ENCODE measurements around the gene ADGRB2. TPM values are rescaled to one million over a fixed set of nuclear protein-coding genes. Genes with fewer than 3 reads are reported as not detected.

Gene ADGRB2
- total RNA-seq, 1 experiment from 2014 or later: 15.6 TPM

- H2AFZ ChIP-seq: peak overlapping the region; percentile 71; the same call in 1 of the 2 replicates
- H3K36me3 ChIP-seq (ENCODE audit: low read depth): no peaks in the 10 kb centered on the region
- no TSS peak for BruUV-seq (replicated peaks)
- peak overlapping the region; percentile 63; the same call in 1 of the 2 replicates for H3K4me3 ChIP-seq
- peaks cover 25% of the 10 kb centered on the region for H3F3A ChIP-seq (ENCODE audit: insufficient read depth, low read depth)
- H3K27ac ChIP-seq: peak overlapping the region; percentile 75
- no peak for TF ChIP-seq EZH2 (IDR thresholded peaks at IDR 0.05; ENCODE audit: low read depth)
- TF ChIP-seq CTCF (conservative IDR thresholded peaks at IDR 0.05): no peak
- CTCF ChIA-PET: interaction anchor here (0.6 kb wide), 1 partner anchor 10 kb away, joined by 6 read pairs; no protein-coding TSS in a partner anchor
- DNase-seq: no peak
- H3K27me3 ChIP-seq (ENCODE audit: insufficient read depth, low read depth): no peaks in the 10 kb centered on the region
- intact Hi-C loops (cut with micrococcal nuclease; ENCODE audit: unreplicated experiment): loop anchor here (10.0 kb wide), 1 partner anchor 615 kb away; no protein-coding TSS in a partner anchor
- no peaks in the 10 kb centered on the region for H3K9me2 ChIP-seq (ENCODE audit: insufficient read depth)
- H3K4me1 ChIP-seq (replicated peaks; ENCODE audit: insufficient read depth): peaks cover 35% of the 10 kb centered on the region
- H3K79me2 ChIP-seq (ENCODE audit: low read depth): peaks cover 28% of the 10 kb centered on the region
- H3K9me3 ChIP-seq (ENCODE audit: insufficient read depth, low read depth): no peaks in the 10 kb centered on the region
- H4K20me1 ChIP-seq (ENCODE audit: insufficient read depth): no peaks in the 10 kb centered on the region
- peak overlapping the region; percentile 99 for H3K4me2 ChIP-seq
- POLR2A ChIA-PET (ENCODE audit: unreplicated experiment): no interaction called here
Measured at GRCh38 chr1:31799196-31799894, 35.2 kb upstream of the ADGRB2 start.

GRCh38 chr1:31798433-31799195 is 34.5 kb upstream of the ADGRB2 start:
- Histone ChIP-seq H2AFZ (peak overlapping the region; percentile 71), H3K9me2 (ENCODE audit: insufficient read depth) (no peaks in the 10 kb centered on the region), H3K79me2 (ENCODE audit: low read depth) (peaks cover 28% of the 10 kb centered on the region), H3K27me3 (ENCODE audit: insufficient read depth, low read depth) (no peaks in the 10 kb centered on the region), H3K4me2 (peak overlapping the region; percentile 99), H3K27ac (peak overlapping the region; percentile 75), H4K20me1 (ENCODE audit: insufficient read depth) (no peaks in the 10 kb centered on the region), H3K9me3 (ENCODE audit: insufficient read depth, low read depth) (no peaks in the 10 kb centered on the region), H3K4me3 (peak overlapping the region; percentile 63), H3F3A (ENCODE audit: insufficient read depth, low read depth) (peaks cover 26% of the 10 kb centered on the region), H3K4me1 (replicated peaks; ENCODE audit: insufficient read depth) (peaks cover 35% of the 10 kb centered on the region), H3K36me3 (ENCODE audit: low read depth) (no peaks in the 10 kb centered on the region)
- POLR2A ChIA-PET (ENCODE audit: unreplicated experiment): interaction anchor here (0.7 kb wide), 1 partner anchor 111 kb away, joined by 3 read pairs; no protein-coding TSS in a partner anchor
- intact Hi-C loops (cut with micrococcal nuclease; ENCODE audit: unreplicated experiment): loop anchor here (10.0 kb wide), 1 partner anchor 616 kb away; no protein-coding TSS in a partner anchor
- CTCF ChIA-PET: interaction anchor here (1.4 kb wide), 1 partner anchor 9 kb away, joined by 5 read pairs; no protein-coding TSS in a partner anchor
- TF ChIP-seq EZH2 (IDR thresholded peaks at IDR 0.05; ENCODE audit: low read depth): no peak
- TF ChIP-seq CTCF (conservative IDR thresholded peaks at IDR 0.05): no peak
- no TSS peak for BruUV-seq (replicated peaks)
- peak; percentile 44 to 95 for DNase-seq

GRCh38 chr1:31798086-31798432 is 33.9 kb upstream of the ADGRB2 start:
- Histone ChIP-seq H3K9me3 (ENCODE audit: insufficient read depth, low read depth) (no peaks in the 10 kb centered on the region), H3K36me3 (ENCODE audit: low read depth) (no peaks in the 10 kb centered on the region), H3F3A (ENCODE audit: insufficient read depth, low read depth) (peaks cover 26% of the 10 kb centered on the region), H3K9me2 (ENCODE audit: insufficient read depth) (no peaks in the 10 kb centered on the region), H3K79me2 (ENCODE audit: low read depth) (peaks cover 28% of the 10 kb centered on the region), H3K27me3 (ENCODE audit: insufficient read depth, low read depth) (no peaks in the 10 kb centered on the region), H3K27ac (peak overlapping the region; percentile 75), H3K4me2 (peak overlapping the region; percentile 99), H3K4me3 (peak overlapping the region; percentile 63), H4K20me1 (ENCODE audit: insufficient read depth) (no peaks in the 10 kb centered on the region), H3K4me1 (replicated peaks; ENCODE audit: insufficient read depth) (peaks cover 35% of the 10 kb centered on the region), H2AFZ (peak overlapping the region; percentile 71)
- POLR2A ChIA-PET (ENCODE audit: unreplicated experiment): interaction anchor here (0.7 kb wide), 1 partner anchor 112 kb away, joined by 3 read pairs; no protein-coding TSS in a partner anchor
- BruUV-seq (replicated peaks): no TSS peak
- intact Hi-C loops (cut with micrococcal nuclease; ENCODE audit: unreplicated experiment): loop anchor here (10.0 kb wide), 1 partner anchor 617 kb away; no protein-coding TSS in a partner anchor
- DNase-seq: no peak
- CTCF ChIA-PET: interaction anchor here (1.4 kb wide), 1 partner anchor 9 kb away, joined by 5 read pairs; no protein-coding TSS in a partner anchor
- TF ChIP-seq EZH2 (IDR thresholded peaks at IDR 0.05; ENCODE audit: low read depth): no peak
- no peak for TF ChIP-seq CTCF (conservative IDR thresholded peaks at IDR 0.05)
